Mammary epithelial cell (primary cell): ENCODE results near the gene MTMR2.

ENCODE experiments used
- EZH2 ChIP-seq: IDR thresholded peaks from 2 replicates; pipeline ENCODE4 v1.6.1; 2012; ENCODE audit warnings: low read length, inconsistent platforms, borderline replicate concordance
- TF ChIP-seq, protein P1 (sequence below), 2 donors: IDR thresholded peaks in 1 of 2; conservative IDR thresholded peaks in 1 of 2; 2 replicates each; pipeline ENCODE4 v1.5.1; 2011 to 2012; ENCODE audit warnings: inconsistent platforms in 2 of 2, low read length in 2 of 2, mild to moderate bottlenecking in 2 of 2, control low read depth in 1 of 2, low read depth in 1 of 2; ENCODE audit not compliant: insufficient read depth in 1 of 2; ENCODE audit errors: extremely low read depth in 1 of 2

DNA sequence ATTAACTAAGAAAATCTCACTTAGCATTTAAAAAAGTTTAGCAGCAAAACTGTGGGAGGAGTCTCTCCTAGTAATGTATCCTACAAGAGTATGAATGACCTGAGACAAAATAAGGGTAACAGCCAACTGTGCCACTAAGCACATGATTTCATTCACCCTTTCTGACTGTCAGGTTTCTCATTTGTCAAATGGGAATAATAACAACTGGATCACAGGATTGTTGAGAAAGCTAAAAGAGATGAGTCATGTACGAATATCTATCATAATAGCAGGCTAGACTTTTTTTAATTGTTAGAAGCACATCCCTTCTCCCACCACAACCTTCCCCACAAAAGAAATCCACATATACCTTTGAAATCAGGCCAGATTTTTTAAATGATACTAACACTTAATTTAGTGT is 39.5 kb downstream of the MTMR2 start:
- TF ChIP-seq, protein P1, sequence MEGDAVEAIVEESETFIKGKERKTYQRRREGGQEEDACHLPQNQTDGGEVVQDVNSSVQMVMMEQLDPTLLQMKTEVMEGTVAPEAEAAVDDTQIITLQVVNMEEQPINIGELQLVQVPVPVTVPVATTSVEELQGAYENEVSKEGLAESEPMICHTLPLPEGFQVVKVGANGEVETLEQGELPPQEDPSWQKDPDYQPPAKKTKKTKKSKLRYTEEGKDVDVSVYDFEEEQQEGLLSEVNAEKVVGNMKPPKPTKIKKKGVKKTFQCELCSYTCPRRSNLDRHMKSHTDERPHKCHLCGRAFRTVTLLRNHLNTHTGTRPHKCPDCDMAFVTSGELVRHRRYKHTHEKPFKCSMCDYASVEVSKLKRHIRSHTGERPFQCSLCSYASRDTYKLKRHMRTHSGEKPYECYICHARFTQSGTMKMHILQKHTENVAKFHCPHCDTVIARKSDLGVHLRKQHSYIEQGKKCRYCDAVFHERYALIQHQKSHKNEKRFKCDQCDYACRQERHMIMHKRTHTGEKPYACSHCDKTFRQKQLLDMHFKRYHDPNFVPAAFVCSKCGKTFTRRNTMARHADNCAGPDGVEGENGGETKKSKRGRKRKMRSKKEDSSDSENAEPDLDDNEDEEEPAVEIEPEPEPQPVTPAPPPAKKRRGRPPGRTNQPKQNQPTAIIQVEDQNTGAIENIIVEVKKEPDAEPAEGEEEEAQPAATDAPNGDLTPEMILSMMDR (conservative IDR thresholded peaks at IDR 0.05 in 1 of 2, IDR thresholded peaks at IDR 0.05 in 1 of 2; ENCODE audit: extremely low read depth in 1 of 2, insufficient read depth in 1 of 2, low read depth in 1 of 2, low read length in 2 of 2), result no peak
- TF ChIP-seq EZH2, result no peak
